Measurements from ENCODE around the gene GALNT18. TPM values are rescaled to one million over a fixed set of nuclear protein-coding genes. Genes with fewer than 3 reads are reported as not detected.

The GALNT18 gene
- total RNA-seq, 3 donors from 2014 or later (not counting 1 experiment from before 2014, with no cell fraction given), result 0.18 to 0.42 (median 0.38) TPM

- no peaks in the 10 kb centered on the region for H3K36me3 ChIP-seq (ENCODE audit: control insufficient read depth, insufficient read depth, low read length)
- Mint-ChIP-seq H3K27me3 (ENCODE audit: low read depth in 2 of 2) (peaks cover under 1 to 19% of the 10 kb centered on the region in 2 donors), H3K9me3 (no peaks in the 10 kb centered on the region), H3K4me3 (no peak overlapping the region), H3K4me1 (no peaks in the 10 kb centered on the region), H3K27ac (no peak overlapping the region), H3K36me3 (no peaks in the 10 kb centered on the region)
- H3K27me3 ChIP-seq (ENCODE audit: control insufficient read depth, insufficient read depth, low read length), result no peaks in the 10 kb centered on the region
- DNase-seq (no peak), ATAC-seq (no peak)
- H3K9me3 ChIP-seq (ENCODE audit: control insufficient read depth, insufficient read depth, low read length), result no peaks in the 10 kb centered on the region
- H3K4me3 ChIP-seq (ENCODE audit: low read length), result no peak overlapping the region
- TF ChIP-seq, protein P1, sequence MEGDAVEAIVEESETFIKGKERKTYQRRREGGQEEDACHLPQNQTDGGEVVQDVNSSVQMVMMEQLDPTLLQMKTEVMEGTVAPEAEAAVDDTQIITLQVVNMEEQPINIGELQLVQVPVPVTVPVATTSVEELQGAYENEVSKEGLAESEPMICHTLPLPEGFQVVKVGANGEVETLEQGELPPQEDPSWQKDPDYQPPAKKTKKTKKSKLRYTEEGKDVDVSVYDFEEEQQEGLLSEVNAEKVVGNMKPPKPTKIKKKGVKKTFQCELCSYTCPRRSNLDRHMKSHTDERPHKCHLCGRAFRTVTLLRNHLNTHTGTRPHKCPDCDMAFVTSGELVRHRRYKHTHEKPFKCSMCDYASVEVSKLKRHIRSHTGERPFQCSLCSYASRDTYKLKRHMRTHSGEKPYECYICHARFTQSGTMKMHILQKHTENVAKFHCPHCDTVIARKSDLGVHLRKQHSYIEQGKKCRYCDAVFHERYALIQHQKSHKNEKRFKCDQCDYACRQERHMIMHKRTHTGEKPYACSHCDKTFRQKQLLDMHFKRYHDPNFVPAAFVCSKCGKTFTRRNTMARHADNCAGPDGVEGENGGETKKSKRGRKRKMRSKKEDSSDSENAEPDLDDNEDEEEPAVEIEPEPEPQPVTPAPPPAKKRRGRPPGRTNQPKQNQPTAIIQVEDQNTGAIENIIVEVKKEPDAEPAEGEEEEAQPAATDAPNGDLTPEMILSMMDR (IDR thresholded peaks at IDR 0.05), result no peak
- 87% methylated on average over 1 of the region's 1 CpG for WGBS (ENCODE audit: insufficient coverage)
- no peaks in the 10 kb centered on the region for H3K4me1 ChIP-seq (ENCODE audit: control insufficient read depth, insufficient read depth, low read length)
- intact Hi-C loops (cut with micrococcal nuclease), result no loop called here
- H3K27ac ChIP-seq (ENCODE audit: low read length), result no peak overlapping the region
Observed at GRCh38 chr11:11272254-11272653, 349.6 kb downstream of the GALNT18 start.

GRCh38 chr11:11270236-11270775 is 351.5 kb downstream of the GALNT18 start:
- no peaks in the 10 kb centered on the region for H3K4me1 ChIP-seq (ENCODE audit: control insufficient read depth, insufficient read depth, low read length)
- H3K9me3 Mint-ChIP-seq, result no peaks in the 10 kb centered on the region
- TF ChIP-seq, protein P1 (IDR thresholded peaks at IDR 0.05), result no peak
- ATAC-seq (no peak), DNase-seq (no peak)
- no peaks in the 10 kb centered on the region for H3K36me3 Mint-ChIP-seq
- WGBS (ENCODE audit: insufficient coverage), result 89% methylated on average over 6 of the region's 6 CpGs
- H3K9me3 ChIP-seq (ENCODE audit: control insufficient read depth, insufficient read depth, low read length), result no peaks in the 10 kb centered on the region
- H3K27ac Mint-ChIP-seq, result no peak overlapping the region
- H3K27ac ChIP-seq (ENCODE audit: low read length), result no peak overlapping the region
- H3K27me3 ChIP-seq (ENCODE audit: control insufficient read depth, insufficient read depth, low read length), result no peaks in the 10 kb centered on the region
- no peak overlapping the region for H3K4me3 ChIP-seq (ENCODE audit: low read length)
- no peaks in the 10 kb centered on the region for H3K4me1 Mint-ChIP-seq
- peaks cover 0 to 12% of the 10 kb centered on the region in 2 donors for H3K27me3 Mint-ChIP-seq (ENCODE audit: low read depth in 2 of 2)
- no peak overlapping the region for H3K4me3 Mint-ChIP-seq
- intact Hi-C loops (cut with micrococcal nuclease), result no loop called here
- H3K36me3 ChIP-seq (ENCODE audit: control insufficient read depth, insufficient read depth, low read length), result no peaks in the 10 kb centered on the region

DNA sequence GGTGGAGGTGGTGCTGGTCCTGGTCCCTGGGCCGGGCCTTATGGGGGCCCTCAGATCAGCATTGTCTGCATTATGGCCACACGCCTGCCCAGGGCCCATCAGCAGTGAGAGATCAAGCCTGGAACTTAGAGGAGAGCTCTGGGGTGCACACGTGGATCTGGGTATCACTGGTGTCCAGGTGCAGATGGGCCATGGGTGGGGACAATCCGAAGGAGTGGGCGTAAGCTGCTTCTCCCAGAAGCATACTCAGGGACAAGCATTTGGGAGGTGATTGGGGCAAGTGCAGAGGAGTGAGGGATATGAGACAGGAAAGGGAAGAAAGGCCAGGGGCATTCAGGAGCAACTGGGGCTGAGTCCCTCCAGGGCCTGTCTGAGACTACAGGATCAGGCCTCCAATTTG is 353.1 kb downstream of the GALNT18 start:
- H3K4me1 Mint-ChIP-seq, result no peaks in the 10 kb centered on the region
- peaks cover under 1 to 10% of the 10 kb centered on the region in 2 donors for H3K27me3 Mint-ChIP-seq (ENCODE audit: low read depth in 2 of 2)
- Histone ChIP-seq H3K27ac (ENCODE audit: low read length) (no peak overlapping the region), H3K4me1 (ENCODE audit: control insufficient read depth, insufficient read depth, low read length) (no peaks in the 10 kb centered on the region), H3K27me3 (ENCODE audit: control insufficient read depth, insufficient read depth, low read length) (no peaks in the 10 kb centered on the region), H3K36me3 (ENCODE audit: control insufficient read depth, insufficient read depth, low read length) (no peaks in the 10 kb centered on the region), H3K9me3 (ENCODE audit: control insufficient read depth, insufficient read depth, low read length) (no peaks in the 10 kb centered on the region), H3K4me3 (ENCODE audit: low read length) (no peak overlapping the region)
- H3K36me3 Mint-ChIP-seq, result no peaks in the 10 kb centered on the region
- WGBS (ENCODE audit: insufficient coverage), result 82% methylated on average over 5 of the region's 5 CpGs
- intact Hi-C loops (cut with micrococcal nuclease), result loop anchor here (10.0 kb wide), 1 partner anchor 234 kb away; no protein-coding TSS in a partner anchor
- no peak for ATAC-seq
- peak overlapping the region in 1 of 2 donors; percentile 21 for H3K27ac Mint-ChIP-seq
- no peaks in the 10 kb centered on the region for H3K9me3 Mint-ChIP-seq
- DNase-seq, result no peak
- H3K4me3 Mint-ChIP-seq, result no peak overlapping the region
- TF ChIP-seq, protein P1 (IDR thresholded peaks at IDR 0.05), result no peak

- H3K4me1 ChIP-seq (ENCODE audit: control insufficient read depth, insufficient read depth, low read length), result no peaks in the 10 kb centered on the region
- intact Hi-C loops (cut with micrococcal nuclease), result loop anchor here (10.0 kb wide), 1 partner anchor 233 kb away; no protein-coding TSS in a partner anchor
- no peak overlapping the region for H3K4me3 ChIP-seq (ENCODE audit: low read length)
- ATAC-seq, result no peak
- H3K4me1 Mint-ChIP-seq, result no peaks in the 10 kb centered on the region
- no peaks in the 10 kb centered on the region for H3K9me3 Mint-ChIP-seq
- DNase-seq, result no peak
- no peaks in the 10 kb centered on the region for H3K36me3 Mint-ChIP-seq
- TF ChIP-seq, protein P1 (IDR thresholded peaks at IDR 0.05), result no peak
- 0% methylated on average over 1 of the region's 1 CpG for WGBS (ENCODE audit: insufficient coverage)
- no peak overlapping the region for H3K27ac ChIP-seq (ENCODE audit: low read length)
- no peak overlapping the region for H3K4me3 Mint-ChIP-seq
- H3K27me3 ChIP-seq (ENCODE audit: control insufficient read depth, insufficient read depth, low read length), result no peaks in the 10 kb centered on the region
- peak overlapping the region in 1 of 2 donors; percentile 21 for H3K27ac Mint-ChIP-seq
- no peaks in the 10 kb centered on the region for H3K9me3 ChIP-seq (ENCODE audit: control insufficient read depth, insufficient read depth, low read length)
- H3K27me3 Mint-ChIP-seq (ENCODE audit: low read depth in 2 of 2), result peaks cover 2 to 4% of the 10 kb centered on the region in 2 donors
- H3K36me3 ChIP-seq (ENCODE audit: control insufficient read depth, insufficient read depth, low read length), result no peaks in the 10 kb centered on the region
Observed at GRCh38 chr11:11268119-11268518, 353.7 kb downstream of the GALNT18 start.

Data from natural killer cell (primary cell).